GM15510 (cell line): Measurements from ENCODE around the gene RNF224.

Source experiments
- POLR2A ChIP-seq: IDR thresholded peaks from 3 replicates; pipeline ENCODE4 v1.6.1; 2011; ENCODE audit warnings: borderline replicate concordance; ENCODE audit not compliant: insufficient read length; ENCODE audit errors: extremely low read depth

Gene RNF224

DNA sequence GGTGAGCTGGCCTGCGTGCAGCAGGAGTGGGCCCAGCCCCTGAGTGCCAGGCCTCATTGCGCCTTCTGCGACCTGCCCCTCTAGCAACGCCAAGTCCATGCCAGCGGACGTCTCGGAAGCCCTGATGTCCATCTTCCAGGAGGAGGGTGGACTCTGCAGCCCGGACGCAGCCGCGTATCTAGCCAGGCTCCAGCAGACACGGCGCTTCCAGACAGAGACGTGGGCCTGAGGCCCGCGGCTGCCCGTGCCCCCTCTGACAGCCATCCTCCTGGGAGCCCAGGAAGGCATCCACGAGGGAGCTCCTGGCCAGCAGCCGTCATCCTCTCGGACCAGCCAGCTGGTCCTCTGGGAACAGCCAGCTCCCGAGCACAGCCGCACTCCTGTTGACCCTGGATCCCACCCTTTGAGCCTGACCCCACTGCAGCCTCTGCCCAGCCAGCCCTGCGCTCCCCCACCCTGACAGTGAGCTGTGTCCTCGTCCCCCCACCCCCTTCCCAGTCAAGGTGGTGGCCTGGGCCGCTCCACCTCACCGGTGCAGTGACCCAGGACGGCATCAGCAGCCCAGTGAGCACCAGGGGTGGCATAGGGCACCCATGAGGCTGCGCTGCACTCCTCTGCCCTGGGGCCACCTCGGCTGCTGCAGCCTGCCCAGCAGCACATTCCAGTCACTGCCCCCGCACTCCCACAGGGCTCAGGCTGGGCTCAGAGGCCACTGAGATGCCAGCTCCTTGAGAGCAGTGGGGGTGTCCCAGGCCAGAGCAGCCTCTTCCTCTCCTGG is 10.9 kb upstream of the RNF224 start:
- no peak for TF ChIP-seq POLR2A

DNA sequence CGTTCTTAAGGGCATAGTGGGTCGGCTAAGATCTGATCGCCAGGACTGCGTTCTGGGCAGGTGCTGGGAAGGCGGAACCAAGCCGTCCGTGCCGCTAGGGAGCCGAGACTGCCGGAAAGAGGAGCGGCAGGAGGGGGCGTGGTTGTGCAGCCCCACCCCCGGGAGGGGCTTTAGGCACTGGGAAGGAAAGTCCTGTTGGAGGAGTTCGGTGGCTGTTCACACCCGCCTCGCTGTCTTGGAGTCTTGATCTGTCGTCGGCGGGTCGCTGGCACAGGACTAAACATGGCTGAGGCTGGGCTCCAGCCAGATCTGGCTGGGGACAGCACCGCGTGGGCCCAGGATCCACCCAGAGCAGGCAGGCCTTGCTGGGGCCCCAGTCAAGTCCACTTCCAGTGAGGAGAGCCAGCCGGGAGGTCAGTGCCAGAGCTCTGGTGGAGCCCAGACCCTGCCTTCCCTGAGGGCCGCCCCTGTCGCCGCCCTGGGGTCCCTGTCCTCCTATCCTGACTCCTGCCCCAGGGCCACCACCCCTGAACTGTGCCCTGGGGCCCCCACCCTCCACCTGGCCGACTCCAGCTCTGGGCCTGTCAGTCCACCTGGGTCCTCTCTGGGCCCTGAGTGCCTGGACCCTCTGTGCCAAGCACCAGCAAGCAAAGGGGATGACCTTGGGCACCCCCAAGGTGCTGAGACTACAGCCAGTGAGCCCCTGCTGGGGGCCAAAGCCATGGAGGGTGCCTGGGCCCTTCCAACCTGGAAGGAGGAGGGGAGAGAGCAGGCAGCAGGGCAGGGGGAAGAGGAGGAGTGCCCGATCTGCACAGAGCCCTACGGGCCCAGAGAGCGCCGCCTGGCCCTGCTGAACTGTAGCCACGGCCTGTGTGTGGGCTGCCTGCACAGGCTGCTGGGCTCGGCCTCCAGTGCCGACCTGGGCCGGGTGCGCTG is 9.8 kb upstream of the RNF224 start:
- TF ChIP-seq POLR2A: no peak

DNA sequence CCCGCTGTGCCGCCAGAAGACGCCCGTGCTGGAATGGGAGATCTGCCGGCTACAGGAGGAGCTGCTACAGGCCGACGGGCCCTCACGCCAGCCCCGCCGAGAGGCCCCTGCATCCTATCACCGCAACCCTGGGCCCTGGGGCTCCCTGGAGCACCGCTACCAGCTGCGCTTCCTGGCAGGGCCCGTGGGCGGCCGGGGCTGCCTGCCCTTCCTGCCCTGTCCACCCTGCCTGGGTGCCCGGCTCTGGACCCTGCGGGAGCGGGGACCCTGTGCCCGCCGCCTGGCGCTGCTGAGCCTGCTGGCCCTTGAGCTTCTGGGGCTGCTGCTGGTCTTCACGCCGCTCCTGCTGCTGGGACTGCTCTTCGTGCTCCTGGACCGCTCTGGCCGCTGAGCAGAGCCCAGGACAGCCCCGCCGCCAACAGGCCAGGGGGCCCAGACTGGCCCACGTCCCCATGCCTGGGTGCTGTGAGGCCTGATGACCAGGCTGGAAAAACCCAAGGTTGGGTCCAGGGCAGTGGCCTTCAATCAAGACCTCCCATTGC is 9.0 kb upstream of the RNF224 start:
- TF ChIP-seq POLR2A: no peak

DNA sequence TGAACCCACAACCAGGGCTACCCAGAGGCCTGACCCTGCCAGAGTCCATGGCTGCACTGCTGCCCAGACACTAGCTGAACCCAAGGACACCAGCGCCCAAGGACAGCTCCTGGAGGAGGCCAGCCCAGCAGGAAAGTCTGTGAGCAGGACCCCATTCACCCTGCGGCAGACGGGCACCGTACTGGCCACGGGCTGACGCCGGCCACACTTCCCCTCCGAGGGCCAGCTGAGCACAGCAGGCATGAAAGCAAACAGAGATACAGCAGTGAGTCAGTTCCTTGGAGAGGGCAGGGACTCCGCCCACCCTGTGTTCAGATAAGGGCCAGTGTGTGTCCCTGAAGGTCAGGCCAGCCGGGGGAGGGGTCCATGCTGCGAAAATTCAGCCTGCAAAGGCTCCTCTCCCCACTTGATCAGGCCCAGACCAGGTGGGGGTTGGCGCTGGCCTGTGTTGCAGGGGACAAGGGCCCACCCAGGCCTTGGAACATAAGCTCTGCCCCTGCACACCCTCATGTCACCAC is 8.5 kb upstream of the RNF224 start:
- TF ChIP-seq POLR2A: no peak

DNA sequence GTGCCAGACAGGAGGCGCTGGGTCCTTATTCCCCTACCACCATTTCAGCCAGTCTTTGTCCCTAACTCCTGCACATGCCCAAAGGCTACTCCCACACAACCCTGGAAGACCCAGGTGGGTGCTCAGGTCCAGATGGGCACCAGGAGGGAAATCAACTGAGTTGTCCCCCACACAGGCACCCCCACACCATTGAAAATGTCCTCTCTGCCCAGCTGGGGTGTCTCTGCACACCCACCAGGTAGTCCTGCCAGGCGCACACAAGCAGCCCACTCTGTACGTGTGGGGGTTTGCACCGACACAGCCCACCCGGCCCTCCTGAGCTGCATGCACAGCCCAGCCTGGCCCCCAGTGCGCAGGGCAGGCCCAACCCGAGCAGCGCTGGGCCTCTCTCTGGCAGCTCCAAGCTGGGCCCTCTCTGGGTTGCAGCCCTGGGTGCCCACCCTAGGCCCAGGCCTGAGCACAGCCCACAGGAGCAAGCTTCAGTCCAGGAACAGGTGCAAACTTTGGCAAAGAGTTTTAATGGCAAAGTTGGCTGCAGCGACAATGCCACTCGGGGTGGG is 7.5 kb upstream of the RNF224 start:
- TF ChIP-seq POLR2A: no peak

DNA sequence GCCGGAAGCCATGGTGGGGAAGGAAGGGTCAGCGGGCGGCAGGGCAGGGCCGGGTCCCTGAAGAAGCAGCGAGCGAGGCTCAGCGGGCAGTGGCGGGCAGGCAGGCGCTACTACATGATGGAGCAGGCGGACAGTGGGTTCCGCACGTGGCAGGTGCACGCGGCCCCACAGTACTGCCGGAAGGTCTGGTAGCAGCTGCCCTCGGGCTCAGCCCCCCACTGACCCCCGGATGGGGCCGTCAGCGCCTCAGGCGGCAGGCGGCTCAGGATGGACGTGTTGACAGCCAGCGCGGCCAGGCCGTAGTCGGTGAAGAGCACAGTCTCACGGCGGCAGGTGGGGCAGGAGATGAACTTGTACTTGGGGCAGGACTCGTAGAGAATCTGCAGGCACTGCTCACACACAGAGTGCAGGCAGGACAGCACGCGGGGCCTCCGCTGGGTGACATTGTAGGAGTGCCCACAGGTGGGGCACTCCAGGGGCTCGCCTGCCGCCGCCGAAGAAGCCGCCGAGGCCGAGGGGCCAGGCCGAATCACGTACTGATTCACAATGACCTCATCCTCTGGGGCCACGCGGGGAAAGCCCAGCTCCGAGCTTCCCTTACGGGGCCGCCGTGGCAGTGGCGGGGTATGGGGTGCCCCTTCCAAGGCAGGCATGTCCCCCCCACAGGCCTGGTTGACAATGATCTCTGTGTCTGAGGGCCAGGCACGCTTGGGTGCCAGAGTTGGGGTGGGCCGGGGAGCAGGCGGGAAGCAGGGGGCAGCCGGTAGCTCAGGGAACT is 6.8 kb upstream of the RNF224 start:
- TF ChIP-seq POLR2A: no peak

DNA sequence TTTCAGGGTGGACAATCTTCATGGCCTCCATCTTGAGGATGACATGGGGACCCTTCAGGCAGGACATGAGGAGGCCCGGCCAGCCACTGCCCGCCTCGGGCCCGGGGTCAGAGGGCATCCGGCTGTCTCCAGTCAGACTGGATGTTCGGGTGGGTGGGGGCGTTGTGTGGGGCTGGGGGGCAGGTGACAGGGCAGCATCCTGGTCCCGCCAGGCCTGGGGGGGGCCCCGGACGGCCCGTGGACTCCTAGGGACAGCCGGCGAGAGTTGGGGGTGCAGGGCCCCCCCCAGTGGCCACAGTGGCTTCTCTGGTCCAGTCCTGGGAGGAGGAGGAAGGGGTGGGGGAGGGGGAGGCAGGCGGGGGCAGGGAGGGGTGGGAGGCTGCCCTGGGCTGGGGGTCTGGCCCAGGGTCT is 6.2 kb upstream of the RNF224 start:
- no peak for TF ChIP-seq POLR2A

DNA sequence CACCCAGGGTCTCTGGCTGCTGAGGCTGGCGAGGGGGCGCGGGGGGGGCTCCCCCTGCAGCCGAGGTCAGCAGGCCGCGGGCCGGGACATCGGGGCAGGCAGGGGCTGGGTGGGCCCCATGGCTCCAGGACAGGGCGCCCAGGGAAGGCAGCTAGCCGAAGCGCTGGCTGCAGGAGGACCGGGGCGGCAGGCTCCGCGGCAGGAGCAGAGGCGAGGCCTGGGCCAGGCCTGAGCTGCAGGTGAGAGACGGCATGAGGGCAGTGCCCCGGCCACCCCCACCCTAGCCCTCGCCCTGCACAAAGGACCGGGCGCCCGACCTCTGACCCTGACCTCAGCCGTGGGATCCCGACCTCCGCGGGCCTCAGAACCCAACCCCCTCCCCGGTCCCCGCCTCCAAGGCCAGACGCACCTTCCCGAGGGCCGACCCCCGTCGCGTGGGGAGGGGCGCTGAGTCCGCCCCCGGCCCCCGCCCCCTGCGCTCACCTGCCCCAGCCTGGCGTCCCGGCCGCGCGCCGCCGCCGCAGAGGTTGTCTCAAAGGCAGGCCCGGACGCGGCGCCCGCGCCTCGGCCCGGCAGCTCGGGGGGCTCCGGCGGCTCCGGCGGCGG is 5.7 kb upstream of the RNF224 start:
- TF ChIP-seq POLR2A: no peak

DNA sequence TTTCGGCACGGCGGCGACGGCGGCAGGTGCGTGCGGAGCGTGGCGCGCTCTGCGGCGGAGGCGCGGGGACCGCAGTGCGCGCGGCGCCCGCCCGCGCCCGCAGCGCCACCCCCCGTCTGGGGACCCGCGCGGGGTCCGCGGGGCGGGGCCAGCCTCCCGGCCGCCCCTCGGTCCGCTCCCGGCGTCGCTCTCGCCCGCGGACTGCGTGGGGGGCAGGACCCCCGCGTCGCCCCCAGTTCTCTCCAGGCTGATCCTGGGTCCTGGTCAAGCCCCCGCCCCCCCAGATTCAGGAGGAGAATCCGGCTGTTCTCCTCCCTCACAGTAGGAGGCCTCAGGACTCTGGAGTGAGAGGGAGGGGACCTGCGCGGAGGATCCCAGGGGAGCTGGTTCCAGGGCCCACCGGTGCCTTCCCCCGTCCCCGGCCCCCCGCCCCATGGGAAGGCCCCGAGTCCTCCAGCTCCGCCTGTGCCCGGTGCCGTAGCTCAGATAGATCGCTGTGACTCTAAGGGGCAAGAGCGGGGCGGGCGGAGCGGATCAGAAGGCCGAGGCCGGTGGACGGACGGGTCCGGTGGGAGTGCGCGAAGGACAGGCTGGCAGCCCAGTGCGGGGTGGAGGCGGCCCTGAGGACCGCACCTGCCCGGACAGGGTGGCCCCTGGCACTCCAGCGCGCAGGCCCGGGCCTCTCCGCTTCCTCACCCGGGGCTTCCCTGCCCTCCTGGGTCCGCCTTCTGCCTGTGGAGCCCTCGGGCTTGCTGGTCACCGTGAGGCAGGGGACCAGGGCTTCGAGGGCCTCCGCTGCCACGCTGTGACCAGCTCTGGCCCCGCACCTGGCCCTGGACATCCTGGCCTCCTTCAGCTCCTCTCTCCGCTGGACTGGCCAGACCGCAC is 4.9 kb upstream of the RNF224 start, which contains the start of gene RNF208:
Gene RNF208 (minus strand): TSS at position 51 of the 888 bp plus-strand sequence. CDS start 1,028 bp downstream, outside the sequence.
- TF ChIP-seq POLR2A: no peak

DNA sequence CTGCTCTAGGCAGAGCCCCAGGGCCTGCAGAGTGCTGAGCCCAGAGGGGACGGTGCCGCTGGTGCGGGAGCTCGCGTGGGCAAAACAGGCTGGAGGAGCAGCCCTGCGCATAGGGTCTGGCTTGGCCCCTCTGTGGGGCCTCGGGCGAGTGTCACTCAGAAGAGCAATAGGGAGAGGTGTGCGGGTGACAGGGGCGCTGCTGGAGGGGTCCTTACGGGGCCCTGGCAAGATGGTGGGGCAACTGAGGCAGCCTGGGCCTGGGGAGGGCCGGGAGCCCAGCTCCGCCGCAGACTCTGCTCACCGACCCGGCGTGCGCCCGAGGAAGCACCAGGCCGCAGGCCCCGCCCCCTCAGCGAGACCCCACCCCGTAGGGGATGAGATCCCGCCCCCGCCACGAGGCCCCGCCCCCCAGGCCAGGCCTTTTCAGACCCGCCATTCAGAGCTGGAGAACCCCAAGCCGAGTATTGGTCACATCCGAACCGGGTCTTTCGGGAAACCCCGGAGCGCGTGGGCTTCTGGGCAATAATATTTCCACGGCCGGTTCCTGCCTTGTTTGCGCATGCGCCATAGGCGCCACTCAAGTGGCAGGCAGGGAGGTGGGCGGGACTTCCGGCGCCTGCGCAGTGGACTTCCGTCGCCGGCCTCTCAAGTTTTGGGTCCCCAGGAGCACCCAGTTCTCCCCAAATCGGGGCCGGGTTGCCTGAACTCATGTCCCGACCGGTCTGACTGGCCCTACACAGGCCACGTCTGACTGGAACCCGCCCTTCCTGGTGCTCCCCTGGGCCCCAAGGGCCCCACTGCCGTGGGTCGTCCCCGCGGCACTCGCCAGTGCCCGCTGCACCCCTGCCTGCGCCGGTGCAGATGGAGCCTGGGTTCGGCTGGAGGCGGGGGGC is 4.0 kb upstream of the RNF224 start:
- peak; percentile 74 for TF ChIP-seq POLR2A

DNA sequence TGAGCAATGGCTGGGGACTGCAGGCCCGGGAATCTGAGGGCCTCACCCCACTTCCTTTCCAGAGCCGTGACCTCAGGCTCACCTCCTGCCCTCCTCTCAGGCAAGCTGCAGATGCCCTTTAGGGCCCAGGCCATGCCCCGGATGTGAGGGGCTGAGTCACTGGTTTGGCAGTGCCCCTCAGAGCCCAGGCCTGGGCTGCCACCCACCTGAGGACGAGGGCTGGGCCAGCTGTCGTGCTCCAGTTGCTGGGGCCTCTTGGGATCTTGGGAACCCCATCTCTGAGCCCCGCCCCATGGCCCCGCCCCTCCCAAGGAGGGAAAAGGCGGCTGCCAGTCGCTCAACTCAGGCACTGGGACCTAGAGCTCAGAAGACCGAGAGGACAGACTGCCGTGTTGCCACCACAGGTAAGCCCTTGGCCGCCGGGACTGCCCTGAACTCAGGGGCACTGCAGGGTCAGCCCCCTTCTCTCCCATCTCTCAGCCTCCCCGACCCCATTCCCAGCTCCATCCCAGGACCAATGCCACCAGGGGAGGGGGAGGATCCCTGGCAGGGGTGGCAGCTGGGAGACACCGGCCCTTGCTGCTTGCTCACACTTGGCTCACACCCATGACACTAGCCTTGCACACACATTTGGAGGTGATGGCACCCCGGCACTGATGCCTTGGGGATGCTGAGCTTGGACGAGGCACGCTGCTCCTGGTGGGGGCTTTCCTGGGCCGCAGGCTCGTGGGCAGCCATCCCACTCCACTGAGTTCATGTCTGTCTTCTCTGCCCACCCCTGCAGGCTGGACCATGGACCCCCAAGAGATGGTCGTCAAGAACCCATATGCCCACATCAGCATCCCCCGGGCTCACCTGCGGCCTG is 2.2 kb upstream of the RNF224 start, which contains the start of gene CYSRT1:
Gene CYSRT1 (plus strand): TSS at position 345 of the 865 bp plus-strand sequence. CDS start 448 bp downstream, at position 793.
- no peak for TF ChIP-seq POLR2A
